ENCODE data around the gene RNU4-1. TPM values are rescaled to one million over a fixed set of nuclear protein-coding genes. Genes with fewer than 3 reads are reported as not detected.
"Not testable (repeated sequence)": the region's sequence is repeated elsewhere in the genome, so short reads cannot be mapped to it uniquely, and the experiment has no call there.

The RNU4-1 gene
- polyA plus RNA-seq (2013, experiment 1 of 2), result 2,740 TPM
- polyA plus RNA-seq (2013, experiment 2 of 2), result 5,488 TPM

DNA sequence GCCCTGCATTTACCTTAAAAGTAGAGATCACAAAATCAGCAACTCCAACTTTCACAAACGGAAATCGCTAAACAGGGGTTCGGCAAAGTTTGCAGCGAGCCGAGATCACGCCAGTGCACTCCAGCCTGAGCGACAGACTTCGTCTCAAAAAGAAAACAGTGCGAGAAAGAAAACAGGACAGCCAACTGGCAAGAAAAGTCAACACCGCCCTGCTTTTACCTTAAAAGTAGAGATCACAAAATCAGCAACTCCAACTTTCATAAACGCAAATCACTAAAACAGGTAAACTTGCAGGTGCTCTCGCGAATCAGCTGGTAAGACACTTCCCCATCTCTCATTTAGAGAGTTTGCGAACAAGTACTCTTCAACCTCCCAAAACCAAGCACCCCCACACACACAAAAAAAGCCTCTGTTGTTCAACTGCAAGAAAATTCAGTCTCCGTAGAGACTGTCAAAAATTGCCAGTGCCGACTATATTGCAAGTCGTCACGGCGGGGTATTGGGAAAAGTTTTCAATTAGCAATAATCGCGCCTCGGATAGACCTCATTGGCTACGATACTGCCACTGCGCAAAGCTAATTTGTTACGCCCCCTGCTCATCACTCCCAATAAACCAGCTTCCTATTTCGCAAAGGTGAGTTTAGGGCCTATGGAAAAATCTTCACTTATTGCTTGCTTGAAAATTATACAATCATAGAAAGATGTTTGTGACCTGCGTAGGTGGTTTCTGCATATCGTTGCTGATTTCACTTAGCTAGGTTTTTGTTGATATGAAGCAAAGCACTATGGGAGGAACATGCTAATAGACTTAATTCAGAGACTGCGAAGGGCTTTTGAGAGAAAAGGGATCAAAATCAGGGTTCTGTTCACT lies at the start of gene RNU4-1:
Gene RNU4-1, minus strand, starts transcription at position 577 of the 871 bp plus-strand sequence.
- Histone ChIP-seq H3K36me3 (ENCODE audit: control insufficient read depth, insufficient read depth, low read length) (no peaks in the 10 kb centered on the region), H3K9me3 (ENCODE audit: control insufficient read depth, low read length) (no peaks in the 10 kb centered on the region), H3K27ac (ENCODE audit: low read depth, low read length, severe bottlenecking) (peak within 1 kb of the TSS; percentile 100), H3K4me3 (ENCODE audit: extremely low read depth, insufficient read depth, low read length, poor library complexity, severe bottlenecking) (peak within 1 kb of the TSS; percentile 41), H3K4me1 (ENCODE audit: control insufficient read depth, insufficient read depth, low read length, poor library complexity, severe bottlenecking) (peaks cover 7% of the 10 kb centered on the region)
- WGBS, 2 experiments (ENCODE audit: insufficient coverage in 2 of 2), result 0% methylated on average over 21 to 25 of the region's 29 CpGs

DNA sequence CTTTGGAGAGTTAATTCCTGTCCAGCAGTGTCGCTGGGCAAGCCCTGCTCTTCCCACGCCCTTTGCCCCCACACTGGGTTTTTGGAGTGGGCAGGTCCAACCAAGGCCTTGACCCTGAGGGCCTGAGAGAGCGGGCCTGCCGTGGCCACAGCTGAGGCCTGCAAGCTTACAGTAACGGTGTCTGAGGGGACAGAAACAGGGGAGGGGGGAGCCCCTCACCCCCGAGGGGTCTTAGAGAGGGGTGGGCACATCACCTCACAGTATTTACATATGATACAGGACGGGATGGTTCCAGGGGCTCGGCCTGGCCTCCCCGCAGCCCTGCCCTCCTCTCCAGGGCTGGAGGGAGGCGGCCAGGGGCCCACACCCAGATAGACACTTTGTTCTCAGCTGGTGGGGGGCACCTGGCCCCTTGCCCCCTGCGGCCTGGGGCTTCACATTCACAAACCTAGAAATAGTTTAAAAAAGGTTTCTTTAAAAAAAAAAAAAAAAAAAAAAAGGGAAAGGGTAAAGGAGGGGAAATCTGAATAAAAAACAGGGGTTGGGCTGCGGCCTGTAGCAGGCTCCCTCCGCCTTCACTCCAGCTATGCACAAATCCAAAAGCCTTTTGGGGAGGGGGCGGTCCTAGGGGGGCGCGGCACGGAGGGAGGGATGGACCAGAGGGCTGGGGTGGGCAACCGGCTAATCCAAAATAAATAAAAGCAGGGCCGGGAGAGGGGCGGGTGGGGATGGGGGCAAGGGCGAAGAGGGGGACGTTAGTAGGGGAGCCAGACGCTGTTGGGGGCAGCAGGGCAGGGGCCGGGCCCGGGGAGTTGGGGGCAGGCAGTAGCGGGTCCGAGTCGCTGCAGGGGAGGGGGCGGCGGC lies 49.4 kb upstream of the RNU4-1 start:
- no peaks in the 10 kb centered on the region for H3K4me1 ChIP-seq (ENCODE audit: control insufficient read depth, insufficient read depth, low read length, poor library complexity, severe bottlenecking)
- H3K36me3 ChIP-seq (ENCODE audit: control insufficient read depth, insufficient read depth, low read length), result peaks cover 33% of the 10 kb centered on the region
- peaks cover 7% of the 10 kb centered on the region for H3K9me3 ChIP-seq (ENCODE audit: control insufficient read depth, low read length)
- WGBS, 2 experiments (ENCODE audit: insufficient coverage in 2 of 2), result 73 to 76% methylated on average over 12 to 15 of the region's 30 CpGs
- no peak overlapping the region for H3K4me3 ChIP-seq (ENCODE audit: extremely low read depth, insufficient read depth, low read length, poor library complexity, severe bottlenecking)
- H3K27ac ChIP-seq (ENCODE audit: low read depth, low read length, severe bottlenecking), result no peak overlapping the region

DNA sequence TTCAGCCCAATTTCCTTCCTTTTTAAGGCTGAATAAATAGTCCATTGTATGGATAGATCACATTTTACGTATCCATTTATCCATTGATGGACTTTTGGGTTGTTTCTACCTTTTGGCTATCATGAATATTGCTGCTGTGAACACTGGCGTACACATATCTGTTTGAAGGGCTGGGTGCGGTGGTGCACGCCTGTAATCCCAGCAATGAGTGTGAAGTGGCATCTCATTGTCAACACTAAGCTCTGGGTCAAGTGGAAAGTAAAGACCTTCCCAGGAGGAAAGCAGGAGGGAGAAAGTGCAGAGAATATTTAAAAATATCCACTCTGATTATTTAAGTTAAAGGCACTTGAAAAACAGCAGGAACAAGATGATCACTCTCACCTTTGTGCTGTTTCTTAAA lies 46.2 kb upstream of the RNU4-1 start:
- no peak overlapping the region for H3K4me3 ChIP-seq (ENCODE audit: extremely low read depth, insufficient read depth, low read length, poor library complexity, severe bottlenecking)
- peaks cover 5% of the 10 kb centered on the region for H3K36me3 ChIP-seq (ENCODE audit: control insufficient read depth, insufficient read depth, low read length)
- H3K9me3 ChIP-seq (ENCODE audit: control insufficient read depth, low read length), result peaks cover 19% of the 10 kb centered on the region
- 93 to 97% methylated on average over 3 to 4 of the region's 4 CpGs for WGBS, 2 experiments (ENCODE audit: insufficient coverage in 2 of 2)
- no peak overlapping the region for H3K27ac ChIP-seq (ENCODE audit: low read depth, low read length, severe bottlenecking)
- H3K4me1 ChIP-seq (ENCODE audit: control insufficient read depth, insufficient read depth, low read length, poor library complexity, severe bottlenecking), result no peaks in the 10 kb centered on the region

DNA sequence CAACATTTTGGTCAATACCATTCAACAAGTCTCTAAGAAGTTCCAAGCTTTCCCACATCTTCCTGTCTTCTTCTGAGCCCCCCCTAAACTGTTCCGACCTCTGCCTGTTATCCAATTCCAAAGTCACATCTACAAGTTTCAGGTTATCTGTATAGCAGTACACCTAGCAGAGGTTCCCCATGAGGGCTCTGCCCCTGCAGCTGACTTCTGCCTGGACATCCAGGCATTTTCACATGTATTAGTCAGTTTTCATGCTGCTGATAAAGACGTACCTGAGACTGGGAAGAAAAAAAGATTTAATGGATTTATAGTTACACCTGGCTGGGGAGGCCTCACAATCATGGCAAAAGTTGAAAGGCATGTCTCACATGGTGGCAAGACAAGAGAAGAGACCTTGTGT lies 44.7 kb upstream of the RNU4-1 start:
- H3K36me3 ChIP-seq (ENCODE audit: control insufficient read depth, insufficient read depth, low read length), result no peaks in the 10 kb centered on the region
- H3K4me3 ChIP-seq (ENCODE audit: extremely low read depth, insufficient read depth, low read length, poor library complexity, severe bottlenecking), result no peak overlapping the region
- peaks cover 19% of the 10 kb centered on the region for H3K9me3 ChIP-seq (ENCODE audit: control insufficient read depth, low read length)
- no peaks in the 10 kb centered on the region for H3K4me1 ChIP-seq (ENCODE audit: control insufficient read depth, insufficient read depth, low read length, poor library complexity, severe bottlenecking)
- no peak overlapping the region for H3K27ac ChIP-seq (ENCODE audit: low read depth, low read length, severe bottlenecking)
- 55 to 93% methylated on average over 2 of the region's 2 CpGs for whole genome bisulfite sequencing, 2 experiments (ENCODE audit: insufficient coverage in 2 of 2)

DNA sequence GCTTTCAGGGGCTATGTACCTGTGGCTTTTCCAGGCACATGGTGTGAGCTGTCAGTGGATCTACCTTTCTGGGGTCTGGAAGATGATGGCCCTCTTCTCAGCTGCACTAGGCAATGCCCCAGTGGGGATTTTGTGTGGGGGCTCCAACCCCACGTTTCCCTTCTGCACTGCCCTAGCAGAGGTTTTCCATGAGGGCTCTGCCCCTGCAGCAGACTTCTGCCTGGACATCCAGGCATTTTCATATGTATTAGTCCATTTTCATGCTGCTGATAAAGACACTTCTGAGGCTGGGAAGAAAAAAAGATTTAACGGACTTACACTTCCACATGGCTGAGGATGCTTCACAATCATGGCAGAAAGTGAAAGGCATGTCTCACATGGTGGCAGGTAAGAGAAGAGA lies 43.4 kb upstream of the RNU4-1 start:
- H3K4me3 ChIP-seq (ENCODE audit: extremely low read depth, insufficient read depth, low read length, poor library complexity, severe bottlenecking); H3K27ac ChIP-seq (ENCODE audit: low read depth, low read length, severe bottlenecking); H3K4me1 ChIP-seq (ENCODE audit: control insufficient read depth, insufficient read depth, low read length, poor library complexity, severe bottlenecking); H3K36me3 ChIP-seq (ENCODE audit: control insufficient read depth, insufficient read depth, low read length): not testable (repeated sequence)
- peaks cover 19% of the 10 kb centered on the region for H3K9me3 ChIP-seq (ENCODE audit: control insufficient read depth, low read length)
- 88 to 100% methylated on average over 1 to 2 of the region's 2 CpGs for WGBS, 2 experiments (ENCODE audit: insufficient coverage in 2 of 2)

DNA sequence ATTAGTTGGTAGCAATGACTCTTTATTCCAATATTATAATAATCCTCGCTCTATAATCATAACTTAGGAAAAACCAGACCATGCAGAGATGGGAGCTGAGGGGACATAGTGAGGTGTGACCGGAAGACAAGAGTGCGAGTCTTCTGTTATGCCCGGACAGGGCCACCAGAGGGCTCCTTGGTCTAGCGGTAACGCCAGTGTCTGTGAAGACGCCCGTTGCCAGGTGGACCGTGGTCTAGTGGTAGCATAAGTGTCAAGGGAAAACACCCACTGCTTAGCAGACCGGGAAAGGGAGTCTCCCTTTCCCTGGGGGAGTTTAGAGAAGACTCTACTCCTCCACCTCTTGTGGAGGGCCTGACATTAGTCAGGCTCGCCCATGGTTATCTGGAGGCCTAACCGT lies 42.4 kb upstream of the RNU4-1 start:
- not testable (repeated sequence) for H3K4me1 ChIP-seq (ENCODE audit: control insufficient read depth, insufficient read depth, low read length, poor library complexity, severe bottlenecking); H3K4me3 ChIP-seq (ENCODE audit: extremely low read depth, insufficient read depth, low read length, poor library complexity, severe bottlenecking); H3K27ac ChIP-seq (ENCODE audit: low read depth, low read length, severe bottlenecking); H3K36me3 ChIP-seq (ENCODE audit: control insufficient read depth, insufficient read depth, low read length)
- WGBS, 2 experiments (ENCODE audit: insufficient coverage in 2 of 2), result 5 to 10% methylated on average over 5 of the region's 12 CpGs
- peaks cover 19% of the 10 kb centered on the region for H3K9me3 ChIP-seq (ENCODE audit: control insufficient read depth, low read length)

DNA sequence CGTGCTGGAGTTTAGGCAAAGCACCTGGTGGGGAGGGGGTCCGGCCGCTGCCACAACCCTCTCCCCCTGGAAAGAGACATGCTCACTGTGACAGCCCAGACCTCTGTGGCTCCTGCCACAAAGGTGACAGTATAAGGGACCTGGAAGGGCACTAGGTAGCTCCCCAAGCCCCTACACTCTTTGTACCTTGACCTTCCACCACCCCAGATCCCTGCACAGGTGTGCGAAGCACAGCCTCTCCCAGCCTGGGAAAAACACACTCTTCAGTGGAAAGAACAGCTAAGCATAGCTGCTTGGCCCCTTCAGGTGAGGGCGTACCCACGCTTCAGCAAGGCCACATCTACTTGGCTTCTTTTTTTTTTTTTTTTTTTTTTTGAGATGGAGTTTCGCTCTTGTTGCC lies 39.5 kb upstream of the RNU4-1 start:
- Histone ChIP-seq H3K9me3 (ENCODE audit: control insufficient read depth, low read length) (peaks cover 13% of the 10 kb centered on the region), H3K4me1 (ENCODE audit: control insufficient read depth, insufficient read depth, low read length, poor library complexity, severe bottlenecking) (peaks cover 3% of the 10 kb centered on the region), H3K4me3 (ENCODE audit: extremely low read depth, insufficient read depth, low read length, poor library complexity, severe bottlenecking) (no peak overlapping the region), H3K36me3 (ENCODE audit: control insufficient read depth, insufficient read depth, low read length) (no peaks in the 10 kb centered on the region), H3K27ac (ENCODE audit: low read depth, low read length, severe bottlenecking) (no peak overlapping the region)
- 79 to 83% methylated on average over 1 to 4 of the region's 7 CpGs for WGBS, 2 experiments (ENCODE audit: insufficient coverage in 2 of 2)

DNA sequence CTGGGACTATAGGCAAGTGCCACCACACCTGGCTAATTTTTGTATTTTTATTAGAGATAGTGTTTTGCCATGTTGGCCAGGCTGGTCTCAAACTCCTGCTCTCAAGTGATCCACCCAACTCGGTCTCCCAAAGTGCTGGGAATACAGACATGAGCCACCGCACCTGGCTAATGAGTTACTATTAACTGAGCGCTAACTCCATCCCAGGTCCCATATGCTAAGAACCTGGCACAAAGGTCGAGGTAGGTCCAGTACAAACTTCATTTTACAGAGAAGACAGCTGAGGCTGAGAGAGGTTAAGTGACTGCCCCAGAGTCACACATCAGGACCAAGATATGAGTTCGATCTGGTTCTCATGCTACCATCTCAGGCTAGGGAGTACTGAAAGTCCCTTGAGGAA lies 39.0 kb upstream of the RNU4-1 start:
- Histone ChIP-seq H3K27ac (ENCODE audit: low read depth, low read length, severe bottlenecking) (no peak overlapping the region), H3K9me3 (ENCODE audit: control insufficient read depth, low read length) (peaks cover 8% of the 10 kb centered on the region), H3K36me3 (ENCODE audit: control insufficient read depth, insufficient read depth, low read length) (no peaks in the 10 kb centered on the region), H3K4me3 (ENCODE audit: extremely low read depth, insufficient read depth, low read length, poor library complexity, severe bottlenecking) (no peak overlapping the region), H3K4me1 (ENCODE audit: control insufficient read depth, insufficient read depth, low read length, poor library complexity, severe bottlenecking) (peaks cover 3% of the 10 kb centered on the region)
- 83 to 100% methylated on average over 2 to 4 of the region's 5 CpGs for WGBS, 2 experiments (ENCODE audit: insufficient coverage in 2 of 2)

DNA sequence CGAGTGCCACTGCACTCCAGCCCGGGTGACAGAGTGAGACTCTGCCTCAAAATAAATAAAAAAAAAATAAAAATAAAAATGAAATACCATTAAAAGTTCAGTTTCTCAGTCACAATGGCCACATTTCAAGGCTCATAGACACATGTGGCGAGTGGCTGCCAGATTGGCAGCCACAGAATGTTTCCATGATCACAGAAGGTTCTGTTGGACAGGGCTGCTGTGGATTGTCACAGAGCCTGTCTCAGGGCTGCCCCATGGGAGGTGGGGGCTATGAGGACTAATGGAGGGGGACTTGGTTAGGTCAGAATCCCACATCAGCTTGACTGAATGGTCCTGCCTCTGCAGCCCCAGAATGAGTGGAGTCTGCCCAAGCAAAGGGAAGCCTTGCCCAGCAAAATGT lies 38.4 kb upstream of the RNU4-1 start:
- WGBS, 2 experiments (ENCODE audit: insufficient coverage in 2 of 2), result 100% methylated on average over 1 of the region's 3 CpGs
- Histone ChIP-seq H3K27ac (ENCODE audit: low read depth, low read length, severe bottlenecking) (no peak overlapping the region), H3K4me1 (ENCODE audit: control insufficient read depth, insufficient read depth, low read length, poor library complexity, severe bottlenecking) (peaks cover 3% of the 10 kb centered on the region), H3K9me3 (ENCODE audit: control insufficient read depth, low read length) (peaks cover 2% of the 10 kb centered on the region), H3K4me3 (ENCODE audit: extremely low read depth, insufficient read depth, low read length, poor library complexity, severe bottlenecking) (no peak overlapping the region), H3K36me3 (ENCODE audit: control insufficient read depth, insufficient read depth, low read length) (no peaks in the 10 kb centered on the region)

DNA sequence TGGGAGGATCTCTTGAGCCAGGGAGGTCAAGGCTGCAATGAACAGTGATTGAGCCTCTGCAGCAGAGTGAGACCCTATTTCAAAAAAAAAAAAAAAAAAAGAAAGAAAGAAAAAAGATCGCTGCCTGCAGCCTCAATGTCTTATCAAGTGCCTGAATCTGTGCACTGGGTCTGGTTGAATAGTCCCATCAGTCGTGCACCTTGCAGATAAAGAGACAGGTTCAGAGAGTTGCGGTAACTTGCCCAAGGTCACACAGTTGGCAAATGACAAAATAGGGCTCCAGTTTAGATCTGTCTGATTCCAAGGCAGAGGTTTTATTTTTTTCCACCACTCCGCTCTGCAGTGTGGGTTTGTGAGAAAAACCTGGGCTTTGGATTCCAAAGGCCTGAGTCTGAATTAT lies 35.2 kb upstream of the RNU4-1 start:
- WGBS, 2 experiments (ENCODE audit: insufficient coverage in 2 of 2), result 78 to 93% methylated on average over 3 of the region's 4 CpGs
- no peak overlapping the region for H3K27ac ChIP-seq (ENCODE audit: low read depth, low read length, severe bottlenecking)
- H3K9me3 ChIP-seq (ENCODE audit: control insufficient read depth, low read length), result no peaks in the 10 kb centered on the region
- peaks cover 6% of the 10 kb centered on the region for H3K4me1 ChIP-seq (ENCODE audit: control insufficient read depth, insufficient read depth, low read length, poor library complexity, severe bottlenecking)
- no peak overlapping the region for H3K4me3 ChIP-seq (ENCODE audit: extremely low read depth, insufficient read depth, low read length, poor library complexity, severe bottlenecking)
- H3K36me3 ChIP-seq (ENCODE audit: control insufficient read depth, insufficient read depth, low read length), result no peaks in the 10 kb centered on the region

Data from mesodermal cell (in vitro differentiated cells).